Measurements from ENCODE around the gene CLTA. TPM values are rescaled to one million over a fixed set of nuclear protein-coding genes. Genes with fewer than 3 reads are reported as not detected.
"Not testable (repeated sequence)": the region's sequence is repeated elsewhere in the genome, so short reads cannot be mapped to it uniquely, and the experiment has no call there.

Gene CLTA
- total RNA-seq, 1 donor = 239 TPM

- DNase-seq (ENCODE audit: low read depth) = peak; percentile 67
- TF ChIP-seq CTCF (IDR thresholded peaks at IDR 0.05; ENCODE audit: insufficient read depth, low read length) = no peak
- H3K4me3 ChIP-seq (ENCODE audit: low read depth, low read length) = no peak overlapping the region
These were observed 31.8 kb upstream of the CLTA start for GRCh38 chr9:36158917-36159316.

- not testable (repeated sequence) for H3K4me3 ChIP-seq (ENCODE audit: low read depth, low read length); DNase-seq (ENCODE audit: low read depth)
These were observed 31.2 kb upstream of the CLTA start for GRCh38 chr9:36159509-36159908.

- not testable (repeated sequence) for DNase-seq (ENCODE audit: low read depth); H3K4me3 ChIP-seq (ENCODE audit: low read depth, low read length)
These were observed 30.6 kb upstream of the CLTA start for GRCh38 chr9:36160126-36160525.

GRCh38 chr9:36161187-36161586 is 29.5 kb upstream of the CLTA start:
- TF ChIP-seq CTCF (IDR thresholded peaks at IDR 0.05; ENCODE audit: insufficient read depth, low read length) = no peak
- H3K4me3 ChIP-seq (ENCODE audit: low read depth, low read length) = no peak overlapping the region
- peak; percentile 66 for DNase-seq (ENCODE audit: low read depth)

GRCh38 chr9:36162211-36162738 is 28.4 kb upstream of the CLTA start:
- no peak for TF ChIP-seq CTCF (IDR thresholded peaks at IDR 0.05; ENCODE audit: insufficient read depth, low read length)
- DNase-seq (ENCODE audit: low read depth) = no peak
- H3K4me3 ChIP-seq (ENCODE audit: low read depth, low read length) = no peak overlapping the region

- peak; percentile 80 for DNase-seq (ENCODE audit: low read depth)
- TF ChIP-seq CTCF (IDR thresholded peaks at IDR 0.05; ENCODE audit: insufficient read depth, low read length) = no peak
- no peak overlapping the region for H3K4me3 ChIP-seq (ENCODE audit: low read depth, low read length)
These were observed 27.5 kb upstream of the CLTA start for GRCh38 chr9:36163049-36163785.

GRCh38 chr9:36163786-36164170 is 26.9 kb upstream of the CLTA start:
- DNase-seq (ENCODE audit: low read depth) = peak; percentile 40
- H3K4me3 ChIP-seq (ENCODE audit: low read depth, low read length) = no peak overlapping the region

More at GRCh38 chr9:36163786-36164170, 26.9 kb upstream of the CLTA start:
- TF ChIP-seq CTCF (IDR thresholded peaks at IDR 0.05; ENCODE audit: insufficient read depth, low read length) = no peak

Measured in fibroblast of the aortic adventitia (primary cell).